Activated naive CD8-positive, alpha-beta T cell (primary cell): ENCODE results near the gene CNTFR.
A peak's percentile ranks its signal among the peaks of the same experiment; 100 is the strongest.

Source experiments
- H3K27ac Mint-ChIP-seq: one replicate; pipeline ENCODE4 v1.8.0; 2021; ENCODE audit warnings: mixed read lengths
- H3K27me3 Mint-ChIP-seq: one replicate; pipeline ENCODE4 v1.8.0; 2021; ENCODE audit warnings: mixed read lengths
- H3K36me3 Mint-ChIP-seq: one replicate; pipeline ENCODE4 v1.8.0; 2021; ENCODE audit warnings: mixed read lengths
- H3K4me1 Mint-ChIP-seq: one replicate; pipeline ENCODE4 v1.8.0; 2021; ENCODE audit warnings: low read depth, mixed read lengths
- H3K4me3 Mint-ChIP-seq: one replicate; pipeline ENCODE4 v1.8.0; 2021; ENCODE audit warnings: mild to moderate bottlenecking, mixed read lengths
- H3K9me3 Mint-ChIP-seq: one replicate; pipeline ENCODE4 v1.8.0; 2021; ENCODE audit warnings: low read depth, mixed read lengths

Gene CNTFR

GRCh38 chr9:34522971-34523797 is 66.3 kb downstream of the CNTFR start, which contains the start of gene ENHO:
TSS of gene ENHO (minus strand) at chr9:34522990. CDS start at chr9:34521695, 1,295 bp downstream.
- Mint-ChIP-seq H3K4me1 (peaks cover 15% of the 10 kb centered on the region), H3K9me3 (no peaks in the 10 kb centered on the region), H3K27ac (no peak within 1 kb of the TSS), H3K27me3 (no peaks in the 10 kb centered on the region), H3K36me3 (no peaks in the 10 kb centered on the region), H3K4me3 (peak within 1 kb of the TSS; percentile 87)

GRCh38 chr9:34522091-34522887 is 67.2 kb downstream of the CNTFR start:
- no peaks in the 10 kb centered on the region for H3K9me3 Mint-ChIP-seq
- H3K4me1 Mint-ChIP-seq: peaks cover 15% of the 10 kb centered on the region
- H3K27ac Mint-ChIP-seq: no peak overlapping the region
- no peaks in the 10 kb centered on the region for H3K36me3 Mint-ChIP-seq
- no peaks in the 10 kb centered on the region for H3K27me3 Mint-ChIP-seq
- peak overlapping the region; percentile 87 for H3K4me3 Mint-ChIP-seq

GRCh38 chr9:34521406-34522045 is 68.0 kb downstream of the CNTFR start:
- H3K4me3 Mint-ChIP-seq: no peak overlapping the region

GRCh38 chr9:34520505-34521385 is 68.8 kb downstream of the CNTFR start:
- no peaks in the 10 kb centered on the region for H3K27me3 Mint-ChIP-seq
- H3K9me3 Mint-ChIP-seq: no peaks in the 10 kb centered on the region
- no peaks in the 10 kb centered on the region for H3K36me3 Mint-ChIP-seq
- no peak overlapping the region for H3K4me3 Mint-ChIP-seq
- peaks cover 15% of the 10 kb centered on the region for H3K4me1 Mint-ChIP-seq
- H3K27ac Mint-ChIP-seq: no peak overlapping the region

More at GRCh38 chr9:34521406-34522045, 68.0 kb downstream of the CNTFR start:
- Mint-ChIP-seq H3K36me3 (no peaks in the 10 kb centered on the region), H3K4me1 (peaks cover 15% of the 10 kb centered on the region), H3K27me3 (no peaks in the 10 kb centered on the region), H3K27ac (no peak overlapping the region), H3K9me3 (no peaks in the 10 kb centered on the region)

GRCh38 chr9:34520096-34520495 is 69.4 kb downstream of the CNTFR start:
- no peaks in the 10 kb centered on the region for H3K27me3 Mint-ChIP-seq
- no peak overlapping the region for H3K27ac Mint-ChIP-seq
- H3K4me3 Mint-ChIP-seq: no peak overlapping the region
- peaks cover 15% of the 10 kb centered on the region for H3K4me1 Mint-ChIP-seq
- H3K36me3 Mint-ChIP-seq: no peaks in the 10 kb centered on the region
- no peaks in the 10 kb centered on the region for H3K9me3 Mint-ChIP-seq

- Mint-ChIP-seq H3K36me3 (no peaks in the 10 kb centered on the region), H3K4me1 (peaks cover 9% of the 10 kb centered on the region), H3K9me3 (no peaks in the 10 kb centered on the region), H3K27me3 (no peaks in the 10 kb centered on the region), H3K27ac (no peak overlapping the region), H3K4me3 (no peak overlapping the region)
Measured at GRCh38 chr9:34519321-34520020, 70.1 kb downstream of the CNTFR start.

GRCh38 chr9:34518896-34519295 is 70.6 kb downstream of the CNTFR start:
- Mint-ChIP-seq H3K27ac (no peak overlapping the region), H3K4me3 (no peak overlapping the region), H3K4me1 (peaks cover 5% of the 10 kb centered on the region), H3K27me3 (no peaks in the 10 kb centered on the region), H3K9me3 (no peaks in the 10 kb centered on the region), H3K36me3 (no peaks in the 10 kb centered on the region)

- no peak overlapping the region for H3K27ac Mint-ChIP-seq
- H3K36me3 Mint-ChIP-seq: no peaks in the 10 kb centered on the region
- H3K4me3 Mint-ChIP-seq: no peak overlapping the region
- no peaks in the 10 kb centered on the region for H3K27me3 Mint-ChIP-seq
- H3K4me1 Mint-ChIP-seq: peaks cover 5% of the 10 kb centered on the region
- H3K9me3 Mint-ChIP-seq: no peaks in the 10 kb centered on the region
Measured at GRCh38 chr9:34518110-34518616, 71.4 kb downstream of the CNTFR start.

GRCh38 chr9:34517185-34517584 is 72.3 kb downstream of the CNTFR start:
- Mint-ChIP-seq H3K4me3 (no peak overlapping the region), H3K27me3 (no peaks in the 10 kb centered on the region), H3K36me3 (no peaks in the 10 kb centered on the region), H3K9me3 (no peaks in the 10 kb centered on the region), H3K4me1 (peaks cover under 1% of the 10 kb centered on the region), H3K27ac (no peak overlapping the region)

GRCh38 chr9:34515959-34516358 is 73.6 kb downstream of the CNTFR start:
- H3K4me1 Mint-ChIP-seq: no peaks in the 10 kb centered on the region
- H3K9me3 Mint-ChIP-seq: no peaks in the 10 kb centered on the region
- no peak overlapping the region for H3K27ac Mint-ChIP-seq
- H3K4me3 Mint-ChIP-seq: no peak overlapping the region
- H3K36me3 Mint-ChIP-seq: no peaks in the 10 kb centered on the region
- H3K27me3 Mint-ChIP-seq: no peaks in the 10 kb centered on the region

- Mint-ChIP-seq H3K4me3 (no peak overlapping the region), H3K27ac (no peak overlapping the region), H3K27me3 (no peaks in the 10 kb centered on the region), H3K36me3 (no peaks in the 10 kb centered on the region), H3K9me3 (no peaks in the 10 kb centered on the region), H3K4me1 (no peaks in the 10 kb centered on the region)
Measured at GRCh38 chr9:34514816-34515215, 74.7 kb downstream of the CNTFR start.

- H3K9me3 Mint-ChIP-seq: no peaks in the 10 kb centered on the region
- no peak overlapping the region for H3K4me3 Mint-ChIP-seq
- H3K4me1 Mint-ChIP-seq: no peaks in the 10 kb centered on the region
- no peaks in the 10 kb centered on the region for H3K36me3 Mint-ChIP-seq
- H3K27ac Mint-ChIP-seq: no peak overlapping the region
- no peaks in the 10 kb centered on the region for H3K27me3 Mint-ChIP-seq
Measured at GRCh38 chr9:34514401-34514800, 75.1 kb downstream of the CNTFR start.

- Mint-ChIP-seq H3K9me3 (no peaks in the 10 kb centered on the region), H3K36me3 (no peaks in the 10 kb centered on the region), H3K27ac (no peak overlapping the region), H3K4me1 (no peaks in the 10 kb centered on the region), H3K4me3 (no peak overlapping the region), H3K27me3 (no peaks in the 10 kb centered on the region)
Measured at GRCh38 chr9:34513567-34514214, 75.8 kb downstream of the CNTFR start.
